ENCODE results near the gene ACKR3. TPM values are rescaled to one million over a fixed set of nuclear protein-coding genes. Genes with fewer than 3 reads are reported as not detected.

The ACKR3 gene
- total and polyA plus RNA-seq, 2 donors (not counting 1 experiment from before 2014, with no cell fraction given): 0.17 to 1.5 TPM

DNA sequence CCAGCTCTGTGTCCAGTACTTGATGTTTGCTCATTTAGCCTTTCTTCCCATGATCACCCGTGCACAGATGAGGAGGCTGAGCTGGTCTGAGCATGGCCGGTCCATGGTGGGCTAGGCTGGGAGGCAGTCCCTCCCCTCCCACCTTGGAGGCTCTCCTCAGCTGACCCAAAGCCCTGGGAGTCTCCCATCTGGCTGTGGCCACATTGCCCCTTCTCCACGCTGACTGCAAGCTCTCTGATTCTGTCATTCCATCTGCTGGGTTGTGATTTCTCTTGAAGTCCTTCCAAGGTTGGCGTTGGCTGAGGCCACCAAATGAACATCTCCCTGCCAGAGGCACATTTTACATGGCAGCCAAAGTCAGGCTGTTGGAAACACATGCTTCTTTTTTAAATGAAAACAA is 44.0 kb downstream of the ACKR3 start:
- no peak for DNase-seq (ENCODE audit: low read depth in 2 of 2)
- H4K20me1 ChIP-seq (ENCODE audit: control insufficient read depth, extremely low read depth, insufficient read depth, low read length): no peaks in the 10 kb centered on the region
- no peak overlapping the region for H3K9ac ChIP-seq (ENCODE audit: insufficient read depth, low read length)
- H3K4me3 ChIP-seq (replicated peaks in 1 of 4; ENCODE audit: control extremely low read depth in 1 of 4, insufficient read depth in 1 of 4, low read depth in 3 of 4, low read length in 4 of 4): no peak overlapping the region
- H3K4me2 ChIP-seq (ENCODE audit: extremely low read depth, insufficient read depth, low read length): no peak overlapping the region
- no peaks in the 10 kb centered on the region for H3K9me3 ChIP-seq (ENCODE audit: control insufficient read depth, insufficient read depth, low read depth, low read length)
- no peaks in the 10 kb centered on the region for H3K36me3 ChIP-seq (ENCODE audit: control insufficient read depth, insufficient read depth, low read length)
- H3K79me2 ChIP-seq (ENCODE audit: control insufficient read depth, insufficient read depth, low read length): no peaks in the 10 kb centered on the region
- TF ChIP-seq, protein P1, sequence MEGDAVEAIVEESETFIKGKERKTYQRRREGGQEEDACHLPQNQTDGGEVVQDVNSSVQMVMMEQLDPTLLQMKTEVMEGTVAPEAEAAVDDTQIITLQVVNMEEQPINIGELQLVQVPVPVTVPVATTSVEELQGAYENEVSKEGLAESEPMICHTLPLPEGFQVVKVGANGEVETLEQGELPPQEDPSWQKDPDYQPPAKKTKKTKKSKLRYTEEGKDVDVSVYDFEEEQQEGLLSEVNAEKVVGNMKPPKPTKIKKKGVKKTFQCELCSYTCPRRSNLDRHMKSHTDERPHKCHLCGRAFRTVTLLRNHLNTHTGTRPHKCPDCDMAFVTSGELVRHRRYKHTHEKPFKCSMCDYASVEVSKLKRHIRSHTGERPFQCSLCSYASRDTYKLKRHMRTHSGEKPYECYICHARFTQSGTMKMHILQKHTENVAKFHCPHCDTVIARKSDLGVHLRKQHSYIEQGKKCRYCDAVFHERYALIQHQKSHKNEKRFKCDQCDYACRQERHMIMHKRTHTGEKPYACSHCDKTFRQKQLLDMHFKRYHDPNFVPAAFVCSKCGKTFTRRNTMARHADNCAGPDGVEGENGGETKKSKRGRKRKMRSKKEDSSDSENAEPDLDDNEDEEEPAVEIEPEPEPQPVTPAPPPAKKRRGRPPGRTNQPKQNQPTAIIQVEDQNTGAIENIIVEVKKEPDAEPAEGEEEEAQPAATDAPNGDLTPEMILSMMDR (conservative IDR thresholded peaks at IDR 0.05 in 1 of 2, IDR thresholded peaks at IDR 0.05 in 1 of 2; ENCODE audit: low read depth in 1 of 2, low read length in 2 of 2): no peak
- no peak for TF ChIP-seq EZH2 (IDR thresholded peaks at IDR 0.05; ENCODE audit: low read length, missing control alignments)
- no peak overlapping the region for H3K27ac ChIP-seq (ENCODE audit: insufficient read depth, low read length)
- H3K4me1 ChIP-seq (ENCODE audit: control insufficient read depth, extremely low read depth, insufficient read depth, low read length): no peaks in the 10 kb centered on the region
- H2AFZ ChIP-seq (ENCODE audit: low read length): no peak overlapping the region
- H3K27me3 ChIP-seq (ENCODE audit: control insufficient read depth, insufficient read depth, low read length): no peaks in the 10 kb centered on the region

GRCh38 chr2:236614551-236614950 is 44.9 kb downstream of the ACKR3 start:
- no peak overlapping the region for H2AFZ ChIP-seq (ENCODE audit: low read length)
- no peaks in the 10 kb centered on the region for H3K9me3 ChIP-seq (ENCODE audit: control insufficient read depth, insufficient read depth, low read depth, low read length)
- H4K20me1 ChIP-seq (ENCODE audit: control insufficient read depth, extremely low read depth, insufficient read depth, low read length): no peaks in the 10 kb centered on the region
- H3K4me3 ChIP-seq (replicated peaks in 1 of 4; ENCODE audit: control extremely low read depth in 1 of 4, insufficient read depth in 1 of 4, low read depth in 3 of 4, low read length in 4 of 4): no peak overlapping the region
- H3K36me3 ChIP-seq (ENCODE audit: control insufficient read depth, insufficient read depth, low read length): no peaks in the 10 kb centered on the region
- H3K9ac ChIP-seq (ENCODE audit: insufficient read depth, low read length): no peak overlapping the region
- TF ChIP-seq EZH2 (IDR thresholded peaks at IDR 0.05; ENCODE audit: low read length, missing control alignments): no peak
- TF ChIP-seq, protein P1 (conservative IDR thresholded peaks at IDR 0.05 in 1 of 2, IDR thresholded peaks at IDR 0.05 in 1 of 2; ENCODE audit: low read depth in 1 of 2, low read length in 2 of 2): no peak
- H3K27ac ChIP-seq (ENCODE audit: insufficient read depth, low read length): no peak overlapping the region
- no peak for DNase-seq (ENCODE audit: low read depth in 2 of 2)
- H3K79me2 ChIP-seq (ENCODE audit: control insufficient read depth, insufficient read depth, low read length): no peaks in the 10 kb centered on the region
- H3K27me3 ChIP-seq (ENCODE audit: control insufficient read depth, insufficient read depth, low read length): no peaks in the 10 kb centered on the region
- no peaks in the 10 kb centered on the region for H3K4me1 ChIP-seq (ENCODE audit: control insufficient read depth, extremely low read depth, insufficient read depth, low read length)
- H3K4me2 ChIP-seq (ENCODE audit: extremely low read depth, insufficient read depth, low read length): no peak overlapping the region

- no peaks in the 10 kb centered on the region for H3K27me3 ChIP-seq (ENCODE audit: control insufficient read depth, insufficient read depth, low read length)
- TF ChIP-seq, protein P1 (conservative IDR thresholded peaks at IDR 0.05 in 1 of 2, IDR thresholded peaks at IDR 0.05 in 1 of 2; ENCODE audit: low read depth in 1 of 2, low read length in 2 of 2): no peak
- TF ChIP-seq EZH2 (IDR thresholded peaks at IDR 0.05; ENCODE audit: low read length, missing control alignments): no peak
These were observed 46.4 kb downstream of the ACKR3 start for GRCh38 chr2:236616031-236616430.

More at GRCh38 chr2:236616031-236616430, 46.4 kb downstream of the ACKR3 start:
- H4K20me1 ChIP-seq (ENCODE audit: control insufficient read depth, extremely low read depth, insufficient read depth, low read length): no peaks in the 10 kb centered on the region
- no peaks in the 10 kb centered on the region for H3K36me3 ChIP-seq (ENCODE audit: control insufficient read depth, insufficient read depth, low read length)
- H3K4me3 ChIP-seq (replicated peaks in 1 of 4; ENCODE audit: control extremely low read depth in 1 of 4, insufficient read depth in 1 of 4, low read depth in 3 of 4, low read length in 4 of 4): no peak overlapping the region
- no peak overlapping the region for H3K9ac ChIP-seq (ENCODE audit: insufficient read depth, low read length)
- no peaks in the 10 kb centered on the region for H3K79me2 ChIP-seq (ENCODE audit: control insufficient read depth, insufficient read depth, low read length)
- DNase-seq (ENCODE audit: low read depth in 2 of 2): no peak
- H3K9me3 ChIP-seq (ENCODE audit: control insufficient read depth, insufficient read depth, low read depth, low read length): no peaks in the 10 kb centered on the region
- no peak overlapping the region for H3K27ac ChIP-seq (ENCODE audit: insufficient read depth, low read length)
- H3K4me2 ChIP-seq (ENCODE audit: extremely low read depth, insufficient read depth, low read length): no peak overlapping the region
- no peaks in the 10 kb centered on the region for H3K4me1 ChIP-seq (ENCODE audit: control insufficient read depth, extremely low read depth, insufficient read depth, low read length)
- no peak overlapping the region for H2AFZ ChIP-seq (ENCODE audit: low read length)
